GM12878 (cell line): ENCODE results near the gene PRCD. TPM values are rescaled to one million over a fixed set of nuclear protein-coding genes. Genes with fewer than 3 reads are reported as not detected.
A peak's percentile ranks its signal among the peaks of the same experiment; 100 is the strongest.

Experiments
- ATAC-seq: fragments of 200-7000 bp; cut with Tn5 transposase; 3 replicates; pipeline ENCODE4 v1.9.1; 2020; ENCODE audit warnings: mild to moderate bottlenecking, moderate library complexity
- BruUV-seq: library from RNA; stranded (reverse); fragments of 400-500 nt; replicated peaks from 2 replicates; lab custom pipeline; 2021; lab: Mats Ljungman, UMichigan
- CTCF ChIA-PET: fragments of 300-600 bp; sonication (Branson Sonifier 250); formaldehyde crosslinking; extraction: SDS; loops from one replicate; lab custom pipeline; 2021; ENCODE audit warnings: inconsistent platforms; lab: Yijun Ruan, JAX
- POLR2A ChIA-PET: fragments of 350-600 bp; formaldehyde crosslinking; extraction: SDS; loops from one replicate; lab custom pipeline; 2021; ENCODE audit warnings: inconsistent platforms; lab: Charles Lee
- RAD21 ChIA-PET: fragments of 300-600 bp; sonication (Branson Sonifier 250); formaldehyde crosslinking; loops from one replicate; lab custom pipeline; 2023; ENCODE audit warnings: antibody characterized with exemption; ENCODE audit not compliant: unreplicated experiment; lab: Charles Lee
- SMC1A ChIA-PET: fragments of 300-600 bp; sonication (Branson Sonifier 250); formaldehyde crosslinking; loops from one replicate; lab custom pipeline; 2023; ENCODE audit not compliant: unreplicated experiment, uncharacterized antibody; lab: Charles Lee
- DNase-seq: peaks from one replicate; pipeline ENCODE4 v3.0.0-alpha.2; 2011; ENCODE audit warnings: low read depth, low spot score
- FAIRE-seq: peaks from 3 replicates; lab custom pipeline; 2011; peaks lifted over from hg19 to GRCh38; lab: Jason Lieb, UNC
- H2AFZ ChIP-seq: 2 replicates; pipeline ENCODE4 v1.6.0; 2011; ENCODE audit warnings: low read depth, low read length, control low read depth; ENCODE audit not compliant: control insufficient read depth
- H3K27ac ChIP-seq: 2 replicates; pipeline ENCODE4 v1.5.1; 2011; ENCODE audit warnings: control low read depth; ENCODE audit not compliant: control insufficient read depth, insufficient read depth
- H3K27me3 ChIP-seq, 2 experiments: replicated peaks in 1 of 2; 2 replicates each; pipeline versions ENCODE4 v1.6.0 to v1.6.1; 2011; ENCODE audit warnings: low read length in 1 of 2; ENCODE audit not compliant: control insufficient read depth in 2 of 2, insufficient read depth in 2 of 2
- H3K36me3 ChIP-seq, 2 experiments: 2 replicates each; pipeline ENCODE4 v1.5.1; 2011; ENCODE audit warnings: low read length in 1 of 2; ENCODE audit not compliant: control insufficient read depth in 2 of 2, insufficient read depth in 2 of 2
- H3K4me1 ChIP-seq: 2 replicates; pipeline ENCODE4 v1.6.1; 2011; ENCODE audit warnings: mild to moderate bottlenecking, low read length, moderate library complexity, mixed read lengths; ENCODE audit not compliant: control insufficient read depth, insufficient read depth
- H3K4me2 ChIP-seq: 2 replicates; pipeline ENCODE4 v1.6.0; 2011; ENCODE audit warnings: control low read depth; ENCODE audit not compliant: control insufficient read depth, insufficient read depth
- H3K4me3 ChIP-seq: fragments of 200-600 bp; sonication (generic); 2 replicates; pipeline ENCODE4 v1.5.1; 2016
- H3K79me2 ChIP-seq: 2 replicates; pipeline ENCODE4 v1.6.0; 2011; ENCODE audit warnings: low read length; ENCODE audit not compliant: control insufficient read depth, insufficient read depth
- H3K9ac ChIP-seq: 2 replicates; pipeline ENCODE4 v1.8.0; 2011; ENCODE audit warnings: low read length, control low read depth, mixed read lengths; ENCODE audit not compliant: control insufficient read depth, insufficient read depth
- H3K9me3 ChIP-seq: replicated peaks from 3 replicates; pipeline ENCODE4 v1.5.1; 2011; ENCODE audit warnings: mild to moderate bottlenecking, low read length; ENCODE audit not compliant: control insufficient read depth, insufficient read depth
- H4K20me1 ChIP-seq: 2 replicates; pipeline ENCODE4 v1.6.0; 2011; ENCODE audit not compliant: control insufficient read depth, insufficient read depth
- ASH2L ChIP-seq: fragments of 300-600, 200-600 bp; sonication (generic); IDR thresholded peaks from 2 replicates; pipeline ENCODE4 v1.6.1; 2017; ENCODE audit warnings: low read depth, mild to moderate bottlenecking, borderline replicate concordance
- BACH1 ChIP-seq: fragments of 450-650 bp; IDR thresholded peaks from 2 replicates; pipeline ENCODE4 v1.6.1; 2017; ENCODE audit warnings: mild to moderate bottlenecking, borderline replicate concordance
- CREB1 ChIP-seq: IDR thresholded peaks from 2 replicates; pipeline ENCODE4 v1.6.1; 2012; ENCODE audit warnings: low read depth, mild to moderate bottlenecking, inconsistent platforms
- CREM ChIP-seq: IDR thresholded peaks from 2 replicates; pipeline ENCODE4 v1.6.1; 2014; ENCODE audit warnings: antibody characterized with exemption, low read depth
- FOS ChIP-seq: IDR thresholded peaks from 3 replicates; pipeline ENCODE4 v1.6.1; 2011; ENCODE audit warnings: borderline replicate concordance; ENCODE audit not compliant: insufficient read length; ENCODE audit errors: extremely low read depth
- GABPA ChIP-seq: IDR thresholded peaks from 2 replicates; pipeline ENCODE4 v1.6.1; 2014; ENCODE audit warnings: antibody characterized with exemption, low read depth, mild to moderate bottlenecking, inconsistent platforms
- RAD21 ChIP-seq: IDR thresholded peaks from 2 replicates; pipeline ENCODE4 v1.6.1; 2011; ENCODE audit warnings: mild to moderate bottlenecking, low read depth, low read length, moderate library complexity; ENCODE audit not compliant: insufficient read depth
- RB1 ChIP-seq: fragments of 450-650 bp; formaldehyde crosslinking; IDR thresholded peaks from 2 replicates; pipeline ENCODE4 v1.6.1; 2017; ENCODE audit warnings: mild to moderate bottlenecking, borderline replicate concordance
- RELA ChIP-seq: fragments of 450-650 bp; IDR thresholded peaks from 2 replicates; pipeline ENCODE4 v1.8.0; 2014; ENCODE audit warnings: borderline replicate concordance; ENCODE audit not compliant: partially characterized antibody
- SMAD5 ChIP-seq: IDR thresholded peaks from 2 replicates; pipeline ENCODE4 v1.6.1; 2016; ENCODE audit warnings: antibody characterized with exemption, low read depth
- SUPT20H ChIP-seq: IDR thresholded peaks from 2 replicates; pipeline ENCODE4 v1.6.1; 2011; ENCODE audit warnings: low read depth, mild to moderate bottlenecking, low read length, moderate library complexity, borderline replicate concordance; ENCODE audit not compliant: control insufficient read depth
- ZZZ3 ChIP-seq: IDR thresholded peaks from 2 replicates; pipeline ENCODE4 v1.6.1; 2011; ENCODE audit warnings: low read depth; ENCODE audit not compliant: control insufficient read depth, insufficient read length
- WGBS: methylation state at CpG from one replicate; pipeline ENCODE4 v1.1.6; 2016; ENCODE audit warnings: low lambda C conversion rate; ENCODE audit not compliant: insufficient replicate concordance, insufficient coverage; ENCODE audit errors: missing lambda C conversion rate; 5-methylcytosine and 5-hydroxymethylcytosine counted together
- in situ Hi-C: fragments of 300-500 bp; cut with MboI; formaldehyde crosslinking; loops from 9 replicates; pipeline ENCODE4 v1.14.3; 2018; ENCODE audit warnings: mixed read lengths
- intact Hi-C: fragments of 100-400 bp; cut with micrococcal nuclease; formaldehyde crosslinking; loops from one replicate; pipeline ENCODE4 v1.14.2; 2022; ENCODE audit not compliant: unreplicated experiment
- polyA plus RNA-seq, 11 experiments: library from polyadenylated mRNA; depleted of rRNA in 4 of 11; unstranded in 6 of 11; stranded (reverse) in 5 of 11; fragments of >200 nt; fragmentation: Nextera tagmentation in 4 of 11; fragmentation: Illumina TruSeq in 1 of 11; extraction: Ambion mirVana in 4 of 11; extraction: Trizol in 1 of 11; gene quantifications; 1 replicate in 1 of 11; 2 replicates in 10 of 11; pipeline versions ENCODE4 v1.2.1 to v1.2.3, GENCODE V29; 2011 to 2016; ENCODE audit warnings: inconsistent platforms in 2 of 11, missing spikeins in 2 of 11, low read depth in 1 of 11
- total RNA-seq, 4 experiments: library from RNA; depleted of rRNA in 3 of 4; stranded (reverse); fragments of >200 nt in 3 of 4; fragmentation: Illumina TruSeq in 1 of 4; extraction: Trizol in 1 of 4; gene quantifications; 2 replicates each; pipeline versions ENCODE4 v1.2.1 to v1.2.3, GENCODE V29; 2013 to 2021
- TF ChIP-seq, protein P1 (sequence below): fragments of 450-650 bp; IDR thresholded peaks from 2 replicates; pipeline ENCODE4 v1.6.1; 2017; ENCODE audit warnings: borderline replicate concordance

PRCD gene
- total and polyA plus RNA-seq, 10 of the 15 experiments (the other 5 are each of a cell fraction or from before 2014, with no cell fraction given) = 0.18 to 0.95 (median 0.34) TPM; not detected in 4

DNA sequence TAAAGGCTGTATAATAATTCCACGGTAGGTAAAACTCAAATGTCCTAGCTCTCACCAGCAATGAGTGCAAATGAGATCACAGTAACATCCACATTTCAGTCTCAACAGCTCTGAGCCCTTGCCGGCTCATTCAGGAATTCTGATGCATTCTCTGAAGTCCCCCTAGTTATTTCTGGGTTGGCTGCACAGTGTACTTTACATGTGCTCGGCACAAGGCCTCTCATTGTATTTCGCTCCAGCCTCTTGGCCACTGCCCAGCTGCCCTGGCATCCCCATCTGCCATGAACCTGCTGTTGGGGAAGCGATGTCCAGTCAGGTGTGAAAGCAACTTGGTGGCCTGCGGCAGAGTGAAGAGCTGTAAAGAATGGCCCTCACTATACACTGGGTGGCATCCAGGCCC lies 14.3 kb downstream of the PRCD start:
- no peak overlapping the region for H3K27ac ChIP-seq
- no peak for ATAC-seq
- 75% methylated on average over 6 of the region's 6 CpGs for WGBS
- no peaks in the 10 kb centered on the region for H3K9me3 ChIP-seq
- no peaks in the 10 kb centered on the region; the same call in 1 of the 2 replicates for H3K4me1 ChIP-seq
- H3K4me3 ChIP-seq = no peak overlapping the region
- no peak for FAIRE-seq
- no peak overlapping the region for H3K4me2 ChIP-seq
- no TSS peak for BruUV-seq
- no peaks in the 10 kb centered on the region for H4K20me1 ChIP-seq
- SMC1A ChIA-PET = no interaction called here
- no peak overlapping the region for H3K9ac ChIP-seq
- 0 out of 4 replicates have a peak, but pooled peaks cover 0 to under 1% of the 10 kb centered on the region in 2 experiments for H3K36me3 ChIP-seq
- DNase-seq = no peak
- in situ Hi-C loops (no loop called here), intact Hi-C loops (no loop called here)
- CTCF ChIA-PET = interaction anchor here (0.9 to 7.9 kb wide), 3 partner anchors 31 to 128 kb away, joined by 3 to 46 read pairs (median 4); no protein-coding TSS in a partner anchor
- H3K27me3 ChIP-seq = no peaks in the 10 kb centered on the region
- peaks cover 27% of the 10 kb centered on the region for H3K79me2 ChIP-seq
- POLR2A ChIA-PET = no interaction called here
- RAD21 ChIA-PET = no interaction called here
- TF ChIP-seq SUPT20H = no peak
- H2AFZ ChIP-seq = no peak overlapping the region

DNA sequence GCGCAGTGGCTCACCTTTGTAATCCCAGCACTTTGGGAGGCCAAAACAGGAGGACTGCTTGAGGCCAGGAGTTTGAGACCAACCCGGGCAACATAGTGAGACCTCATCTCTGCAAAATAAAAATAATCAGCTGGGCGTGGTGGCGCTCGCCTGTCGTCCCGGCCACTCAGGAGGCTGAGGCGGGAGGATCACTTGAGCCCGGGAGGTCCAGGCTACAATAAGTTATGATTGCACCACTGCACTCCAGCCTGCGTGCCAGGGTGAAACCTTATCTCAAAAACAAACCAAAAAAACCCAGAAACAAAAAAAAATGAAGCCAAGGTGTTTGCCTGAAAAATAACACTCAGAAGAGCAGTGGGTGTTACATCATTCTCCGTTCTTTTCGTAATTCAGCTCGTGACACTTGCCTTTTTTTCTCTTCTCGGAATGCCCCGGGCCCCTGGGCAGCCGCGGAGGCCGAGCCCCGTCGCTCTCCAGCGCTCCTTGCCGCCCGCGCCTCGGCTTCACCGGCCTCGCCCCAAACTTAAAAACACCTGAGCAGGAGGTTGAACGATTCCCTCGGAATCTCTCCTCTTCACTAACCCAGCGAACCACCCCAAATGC lies 17.0 kb downstream of the PRCD start:
- Histone ChIP-seq H3K36me3 (peaks cover 0 to 8% of the 10 kb centered on the region in 2 experiments; a peak in 2 of 4 replicates), H3K27ac (peak overlapping the region; percentile 95), H3K4me2 (peak overlapping the region; percentile 77), H3K9me3 (no peaks in the 10 kb centered on the region), H3K27me3 (no peaks in the 10 kb centered on the region), H3K9ac (peak overlapping the region; percentile 99), H3K4me1 (peaks cover 9% of the 10 kb centered on the region), H3K4me3 (peak overlapping the region; percentile 74), H3K79me2 (peaks cover 55% of the 10 kb centered on the region), H4K20me1 (peaks cover under 1% of the 10 kb centered on the region; the same call in 1 of the 2 replicates), H2AFZ (peak overlapping the region; percentile 97)
- ChIA-PET POLR2A (interaction anchor here (0.5 to 2.9 kb wide), 6 partner anchors 8 to 204 kb away, joined by 3 to 13 read pairs (median 3); no protein-coding TSS in a partner anchor), SMC1A (interaction anchor here (0.7 to 7.2 kb wide), 11 partner anchors 8 to 203 kb away, joined by 3 to 87 read pairs (median 4); partner anchors contain the start of gene PRPSAP1), RAD21 (interaction anchor here (0.7 to 4.2 kb wide), 6 partner anchors 29 to 125 kb away, joined by 3 to 33 read pairs (median 12); no protein-coding TSS in a partner anchor), CTCF (interaction anchor here (0.7 to 7.9 kb wide), 11 partner anchors 10 to 124 kb away, joined by 3 to 146 read pairs (median 17); partner anchors contain the start of gene AANAT)
- TSS peak; percentile 68 for BruUV-seq
- intact Hi-C loops (no loop called here), in situ Hi-C loops (no loop called here)
- WGBS = 3% methylated on average over 30 of the region's 30 CpGs
- FAIRE-seq (no peak), DNase-seq (no peak), ATAC-seq (peak; percentile 8)
- TF ChIP-seq SMAD5 (no peak), FOS (no peak), CREB1 (peak; percentile 79), GABPA (no peak), RELA (no peak), ZZZ3 (no peak), CREM (peak; percentile 47; the same call in 1 of the 2 replicates), ASH2L (no peak), RB1 (no peak), RAD21 (no peak), BACH1 (no peak)
- TF ChIP-seq, protein P1, sequence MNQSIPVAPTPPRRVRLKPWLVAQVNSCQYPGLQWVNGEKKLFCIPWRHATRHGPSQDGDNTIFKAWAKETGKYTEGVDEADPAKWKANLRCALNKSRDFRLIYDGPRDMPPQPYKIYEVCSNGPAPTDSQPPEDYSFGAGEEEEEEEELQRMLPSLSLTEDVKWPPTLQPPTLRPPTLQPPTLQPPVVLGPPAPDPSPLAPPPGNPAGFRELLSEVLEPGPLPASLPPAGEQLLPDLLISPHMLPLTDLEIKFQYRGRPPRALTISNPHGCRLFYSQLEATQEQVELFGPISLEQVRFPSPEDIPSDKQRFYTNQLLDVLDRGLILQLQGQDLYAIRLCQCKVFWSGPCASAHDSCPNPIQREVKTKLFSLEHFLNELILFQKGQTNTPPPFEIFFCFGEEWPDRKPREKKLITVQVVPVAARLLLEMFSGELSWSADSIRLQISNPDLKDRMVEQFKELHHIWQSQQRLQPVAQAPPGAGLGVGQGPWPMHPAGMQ = no peak
